ENCODE results near the gene FOXA1.
A peak's percentile ranks its signal among the peaks of the same experiment; 100 is the strongest.
"Not testable (repeated sequence)": the region's sequence is repeated elsewhere in the genome, so short reads cannot be mapped to it uniquely, and the experiment has no call there.

Gene FOXA1

GRCh38 chr14:37555596-37555995 lies 39.5 kb downstream of the FOXA1 start:
- not testable (repeated sequence) for DNase-seq (ENCODE audit: low spot score)

- no peak for DNase-seq (ENCODE audit: low spot score)
These were observed 41.0 kb downstream of the FOXA1 start for GRCh38 chr14:37553935-37554550.

- no peak for DNase-seq (ENCODE audit: low spot score)
These were observed 43.9 kb downstream of the FOXA1 start for GRCh38 chr14:37551119-37551518.

- no peak for DNase-seq (ENCODE audit: low spot score)
These were observed 44.5 kb downstream of the FOXA1 start for GRCh38 chr14:37550511-37550910.

GRCh38 chr14:37546621-37547447 lies 48.2 kb downstream of the FOXA1 start:
- peak; percentile 5 for DNase-seq (ENCODE audit: low spot score)

- no peak for DNase-seq (ENCODE audit: low spot score)
These were observed 49.9 kb downstream of the FOXA1 start for GRCh38 chr14:37545174-37545573.

DNA sequence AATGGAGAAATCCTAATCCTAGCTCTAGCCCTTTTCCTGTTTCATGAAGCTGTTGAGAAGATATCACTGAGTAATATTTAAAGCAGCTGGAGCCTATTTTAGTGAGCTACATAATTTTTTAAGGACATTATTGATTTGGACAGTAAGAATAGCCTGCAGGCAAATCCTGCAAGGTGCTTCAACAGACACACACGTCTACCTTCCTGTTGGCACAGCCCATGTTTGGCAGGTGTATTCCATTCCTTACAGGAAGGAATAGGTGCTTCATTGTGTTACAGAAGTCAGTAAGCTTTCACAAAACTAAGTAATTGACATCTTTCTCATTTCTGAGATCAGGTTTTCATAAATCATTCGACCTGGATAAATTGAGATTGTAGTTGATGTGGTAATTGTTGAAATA lies 50.6 kb downstream of the FOXA1 start:
- DNase-seq (ENCODE audit: low spot score) = no peak

- DNase-seq (ENCODE audit: low spot score) = no peak
These were observed 55.1 kb downstream of the FOXA1 start for GRCh38 chr14:37539992-37540391.
